ENCODE measurements around the gene FAM200C.

- TF ChIP-seq HDGF (IDR thresholded peaks at IDR 0.05; ENCODE audit: borderline replicate concordance): no peak
- TF ChIP-seq BHLHE40 (IDR thresholded peaks at IDR 0.05; ENCODE audit: borderline replicate concordance): no peak
- TF ChIP-seq NFRKB (IDR thresholded peaks at IDR 0.05): no peak
Observed at GRCh38 chr5:160382346-160382745, 17.5 kb downstream of the FAM200C start.
